ENCODE data around the gene XBP1.
"Not testable (repeated sequence)": the region's sequence is repeated elsewhere in the genome, so short reads cannot be mapped to it uniquely, and the experiment has no call there.

XBP1 gene

GRCh38 chr22:28817919-28818859, 17.8 kb upstream of the XBP1 start:
- no peak for DNase-seq

DNA sequence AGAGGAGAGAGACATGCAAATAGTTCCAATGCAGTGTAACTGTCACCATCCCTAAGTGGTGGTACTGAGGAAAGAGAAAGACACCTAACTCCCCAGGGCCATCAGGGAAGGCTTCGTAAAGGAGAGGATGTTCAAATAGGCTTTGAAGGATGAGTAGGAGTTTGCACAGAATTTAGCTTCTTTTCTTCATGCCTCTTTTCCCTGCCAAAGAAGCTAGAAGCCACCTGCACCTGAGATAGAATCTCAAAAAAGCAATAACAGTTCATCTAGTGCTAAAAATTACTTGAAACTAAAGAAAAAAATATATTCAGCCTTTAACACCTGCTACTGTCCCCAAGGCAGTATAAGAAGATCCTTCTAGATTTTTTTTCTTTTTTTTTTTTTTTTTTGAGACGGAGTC, 16.7 kb upstream of the XBP1 start:
- no peak for DNase-seq

DNA sequence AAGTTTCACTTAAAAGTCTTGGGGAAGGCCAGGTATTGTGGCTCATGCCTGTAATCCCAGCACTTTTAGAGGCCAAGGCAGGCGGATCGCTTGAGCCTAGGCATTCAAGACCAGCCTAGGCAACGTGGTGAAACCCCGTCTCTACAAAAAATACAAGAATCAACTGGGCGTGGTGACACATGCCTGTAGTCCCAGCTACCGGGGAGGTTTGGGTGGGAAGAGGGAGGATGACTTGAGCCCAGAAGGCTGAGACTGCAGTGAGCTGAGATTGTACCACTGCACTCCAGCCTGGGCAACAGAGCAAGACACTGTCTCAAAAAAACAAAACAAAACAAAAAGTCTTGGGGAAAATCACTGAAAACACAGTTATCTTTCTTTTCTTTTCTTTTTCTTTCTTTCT, 15.4 kb upstream of the XBP1 start:
- no peak for DNase-seq

GRCh38 chr22:28815111-28815510, 14.7 kb upstream of the XBP1 start:
- DNase-seq, result no peak

- DNase-seq, result no peak
These were observed 13.6 kb upstream of the XBP1 start for GRCh38 chr22:28813772-28814518.

- DNase-seq, result no peak
These were observed 12.1 kb upstream of the XBP1 start for GRCh38 chr22:28812516-28812915.

- no peak for DNase-seq
These were observed 10.6 kb upstream of the XBP1 start for GRCh38 chr22:28810821-28811491.

DNA sequence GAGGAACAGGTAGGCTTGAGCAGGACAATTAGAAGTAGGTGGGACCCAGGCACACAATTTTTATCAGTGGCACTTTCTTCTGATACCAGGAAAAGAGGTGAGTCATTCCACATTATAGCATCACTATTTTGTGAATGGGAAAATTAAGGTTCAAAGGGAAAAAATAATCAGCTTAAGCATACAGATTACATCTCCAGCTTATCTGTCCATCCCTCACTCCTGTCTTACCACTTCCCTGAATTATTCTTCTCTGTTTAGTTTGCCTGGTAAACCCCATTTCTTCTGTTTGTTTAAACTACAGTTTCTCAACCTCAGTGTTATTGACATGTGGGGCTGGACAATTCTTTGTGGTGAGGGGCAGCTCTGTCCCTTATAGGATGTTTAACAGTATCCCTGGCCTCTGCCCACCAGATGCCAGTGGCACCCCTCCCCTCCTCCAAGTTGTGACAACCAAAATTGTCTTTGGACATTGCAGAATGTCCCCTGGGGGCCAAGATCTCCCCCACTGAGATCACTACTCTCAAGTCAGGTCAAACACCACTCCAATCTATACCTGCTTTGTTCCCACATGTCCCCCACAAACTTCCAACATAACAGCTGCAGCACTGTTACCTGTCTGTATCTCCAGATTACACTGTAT, 8.5 kb upstream of the XBP1 start:
- no peak for DNase-seq

DNA sequence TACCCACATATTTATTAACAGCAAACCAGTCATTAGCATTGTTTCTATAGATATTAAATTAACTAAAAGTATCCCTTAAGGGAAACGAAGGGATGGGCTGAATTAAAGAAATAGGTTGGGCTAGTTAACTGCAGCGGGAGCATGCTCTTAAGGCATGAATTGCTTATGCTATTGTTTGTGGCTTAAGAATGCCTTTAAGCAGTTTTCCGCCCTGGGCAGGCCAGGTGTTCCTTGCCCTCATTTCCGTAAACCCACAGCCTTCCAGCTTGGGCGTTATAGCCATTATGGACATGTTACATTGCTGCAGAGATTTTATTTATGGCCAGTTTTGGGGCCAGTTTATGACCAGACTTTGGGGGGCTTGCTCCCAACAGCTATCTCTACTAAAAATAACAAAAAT, 5.1 kb upstream of the XBP1 start:
- DNase-seq, result not testable (repeated sequence)

GRCh38 chr22:28802595-28803123, 2.3 kb upstream of the XBP1 start:
- DNase-seq, result no peak

DNA sequence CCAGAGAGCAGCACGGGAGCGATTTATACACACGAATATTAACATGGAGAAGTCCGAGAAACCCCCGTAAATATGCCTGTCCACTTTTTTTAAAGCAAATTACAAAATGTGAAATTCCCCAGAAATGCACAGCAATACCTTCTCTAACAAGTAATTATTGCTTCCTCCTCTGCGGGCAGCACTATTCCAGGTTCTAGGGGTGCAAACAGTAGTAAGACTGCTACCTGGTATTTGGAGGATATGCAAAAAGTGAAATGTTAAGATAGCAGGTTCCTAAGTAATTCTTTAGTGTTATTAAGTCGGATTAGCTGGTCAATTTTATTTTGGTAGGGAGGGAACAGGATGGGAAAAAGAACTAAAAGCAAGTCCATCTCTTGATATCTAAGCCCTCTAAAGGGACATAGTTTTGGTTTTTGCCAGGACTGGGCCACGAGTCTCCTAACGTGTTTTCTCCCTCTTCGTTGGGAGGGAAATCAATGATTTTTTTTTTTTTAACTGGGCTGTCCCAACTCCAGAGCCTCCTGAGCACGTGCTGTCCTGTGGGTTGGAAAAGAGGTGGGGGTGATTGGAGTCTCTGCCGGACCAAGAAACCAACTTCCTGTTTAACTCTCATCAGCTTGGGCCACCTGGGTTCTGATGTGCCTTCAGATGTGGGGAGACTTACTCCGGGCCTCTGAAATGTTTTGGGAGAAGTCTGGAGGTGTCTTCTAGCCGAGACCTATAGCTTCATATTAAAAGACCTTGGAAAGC, 1.7 kb upstream of the XBP1 start:
- no peak for DNase-seq

DNA sequence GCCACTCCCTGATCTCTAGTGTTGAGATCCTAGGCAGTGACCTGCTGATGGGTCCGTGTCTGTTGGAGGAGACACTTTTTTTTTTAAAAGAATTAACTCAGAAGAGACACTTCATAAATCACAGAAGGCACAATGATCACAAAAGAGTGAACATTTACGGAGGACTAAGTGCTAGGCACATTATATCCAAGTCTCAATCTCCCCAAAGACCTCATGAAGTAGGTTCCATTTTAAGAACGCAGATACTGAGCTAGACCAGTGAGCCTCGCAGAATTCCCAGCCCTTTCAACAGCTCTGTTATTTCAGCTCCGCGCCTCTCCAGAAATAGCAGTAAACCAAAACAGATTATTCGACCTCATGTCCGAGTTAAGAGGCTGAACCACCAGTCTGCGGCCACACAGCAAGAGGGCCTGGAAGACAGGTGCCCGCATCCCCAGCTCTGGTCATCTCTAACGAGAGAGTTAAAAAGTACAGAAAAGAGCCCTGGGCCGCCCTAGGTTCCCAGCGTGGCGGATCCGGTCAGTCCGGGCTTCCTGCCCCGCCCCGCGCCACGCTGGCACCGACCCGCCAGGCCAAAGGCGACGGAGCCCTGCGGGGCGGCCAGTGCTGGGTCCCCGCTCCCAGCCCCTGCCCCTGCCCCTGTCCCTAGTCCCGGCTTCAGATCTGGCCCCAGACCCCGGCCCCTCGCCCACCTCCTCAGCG, 612 bp downstream of the XBP1 start:
- DNase-seq, result peak; percentile 48

DNA sequence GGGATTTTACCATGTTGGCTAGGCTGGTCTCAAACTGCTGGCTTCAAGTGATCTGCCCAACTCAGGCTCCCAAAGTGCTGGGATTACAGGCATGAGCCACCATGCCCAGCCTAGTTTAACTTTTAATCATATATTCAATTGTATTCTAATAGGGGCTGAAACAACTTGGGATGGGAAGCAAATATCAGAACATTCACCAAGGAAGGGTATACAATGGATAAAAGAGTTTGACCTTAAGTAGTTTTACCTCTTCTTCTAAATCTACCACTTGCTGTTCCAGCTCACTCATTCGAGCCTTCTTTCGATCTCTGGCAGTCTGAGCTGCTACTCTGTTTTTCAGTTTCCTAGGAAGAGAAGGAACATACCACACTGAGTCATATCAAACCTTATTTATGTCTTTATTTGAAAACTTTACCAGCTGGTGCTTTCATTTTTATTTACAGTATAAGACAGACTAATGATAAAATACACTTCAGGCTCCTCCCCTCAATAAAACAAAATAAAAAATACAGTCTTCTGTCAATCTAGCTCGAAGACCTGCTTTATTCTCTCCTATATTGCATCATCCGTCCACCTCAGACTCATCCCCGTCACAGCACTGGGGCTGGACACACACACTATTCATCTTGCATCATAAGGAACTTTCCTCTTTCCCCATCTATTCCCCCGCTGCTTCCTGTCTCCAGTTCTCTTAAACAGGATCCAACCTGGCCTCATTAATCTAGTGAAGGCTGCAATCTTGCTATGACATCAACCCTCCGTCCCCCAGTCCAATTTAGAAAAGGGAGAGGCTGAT, 1.4 kb downstream of the XBP1 start:
- peak; percentile 95 for DNase-seq

- no peak for DNase-seq
These were observed 4.2 kb downstream of the XBP1 start for GRCh38 chr22:28795932-28796856.

- no peak for DNase-seq
These were observed 5.2 kb downstream of the XBP1 start for GRCh38 chr22:28795071-28795693.

DNA sequence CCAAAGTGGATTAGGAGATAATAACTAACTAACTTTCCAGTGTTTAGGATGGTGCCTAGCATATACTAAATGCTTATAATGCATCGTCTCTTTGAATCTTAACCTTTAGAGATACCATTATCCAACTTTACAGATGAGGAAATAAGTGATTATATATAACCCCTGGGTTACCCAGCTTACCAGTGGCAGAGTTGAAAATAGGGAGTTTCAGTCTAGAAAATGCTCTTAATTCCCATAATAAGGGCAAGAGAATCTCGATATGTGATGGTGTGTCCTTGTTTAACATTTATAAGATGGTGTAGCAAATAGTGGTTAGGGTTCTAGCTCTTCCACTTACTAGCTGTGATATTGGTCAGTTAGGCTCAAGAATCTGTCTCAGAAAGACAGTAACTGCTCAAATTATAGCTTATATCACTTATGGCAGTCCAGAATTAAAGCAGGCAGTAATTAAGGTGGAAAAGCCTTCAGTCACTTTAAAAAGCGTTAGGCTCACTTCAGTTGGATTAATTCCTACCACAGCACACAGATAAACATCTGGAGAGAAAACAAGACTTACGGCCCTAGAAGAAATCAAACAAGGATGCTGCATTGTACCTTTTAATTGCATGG, 6.3 kb downstream of the XBP1 start:
- DNase-seq, result no peak

GRCh38 chr22:28792491-28793383, 7.6 kb downstream of the XBP1 start:
- DNase-seq, result no peak
